ENCODE measurements around the gene ADIPOR2. TPM values are rescaled to one million over a fixed set of nuclear protein-coding genes. Genes with fewer than 3 reads are reported as not detected.
"Not testable (repeated sequence)": the region's sequence is repeated elsewhere in the genome, so short reads cannot be mapped to it uniquely, and the experiment has no call there.

The ADIPOR2 gene
- total and polyA plus RNA-seq, 10 of the 15 experiments (the other 5 are each of a cell fraction or from before 2014, with no cell fraction given) = 8.6 to 65.0 (median 38.0) TPM

GRCh38 chr12:1692895-1693610, 2.2 kb downstream of the ADIPOR2 start (continued):
- TF ChIP-seq EGR1 (IDR thresholded peaks at IDR 0.05; ENCODE audit: borderline replicate concordance in 1 of 2, low read depth in 2 of 2, low read length in 2 of 2) (no peak), EED (IDR thresholded peaks at IDR 0.05; ENCODE audit: low read depth) (0 out of 2 replicates have a peak, but pooled peaks have one; percentile 13)

GRCh38 chr12:1695097-1695496, 4.2 kb downstream of the ADIPOR2 start:
- H3K4me1 ChIP-seq (ENCODE audit: control insufficient read depth, insufficient read depth, low read length); H3K27ac ChIP-seq (ENCODE audit: control insufficient read depth, insufficient read depth); DNase-seq (ENCODE audit: low read depth, low spot score); FAIRE-seq; H2AFZ ChIP-seq (ENCODE audit: control insufficient read depth, low read depth, low read length); H3K27me3 ChIP-seq (replicated peaks in 1 of 2; ENCODE audit: control insufficient read depth in 2 of 2, insufficient read depth in 2 of 2, low read length in 1 of 2); H4K20me1 ChIP-seq (ENCODE audit: control insufficient read depth, insufficient read depth); POLR2A ChIA-PET; in situ Hi-C loops (cut with MboI); BruUV-seq (replicated peaks); H3K9me3 ChIP-seq (replicated peaks; ENCODE audit: control insufficient read depth, insufficient read depth, low read length); H3K36me3 ChIP-seq (ENCODE audit: control insufficient read depth in 2 of 2, insufficient read depth in 2 of 2, low read length in 1 of 2); H3K4me3 ChIP-seq; H3K9ac ChIP-seq (ENCODE audit: control insufficient read depth, insufficient read depth, low read length); RAD21 ChIA-PET (ENCODE audit: unreplicated experiment); ATAC-seq: not testable (repeated sequence)
- CTCF ChIA-PET = interaction anchor here (1.0 to 5.5 kb wide), 3 partner anchors 12 to 96 kb away, joined by 3 to 37 read pairs (median 3); no protein-coding TSS in a partner anchor
- SMC1A ChIA-PET (ENCODE audit: uncharacterized antibody, unreplicated experiment) = interaction anchor here (4.1 kb wide), 1 partner anchor 95 kb away, joined by 32 read pairs; no protein-coding TSS in a partner anchor
- intact Hi-C loops (cut with micrococcal nuclease; ENCODE audit: unreplicated experiment) = loop anchor here (5.0 kb wide), 1 partner anchor 97 kb away; no protein-coding TSS in a partner anchor
- 98% methylated on average over 5 of the region's 8 CpGs for WGBS (ENCODE audit: insufficient coverage, insufficient replicate concordance, low lambda C conversion rate, missing lambda C conversion rate)
- peaks cover 90% of the 10 kb centered on the region for H3K79me2 ChIP-seq (ENCODE audit: control insufficient read depth, insufficient read depth, low read length)
- H3K4me2 ChIP-seq (ENCODE audit: control insufficient read depth, insufficient read depth) = peak overlapping the region; percentile 9; the same call in 1 of the 2 replicates

Measured in GM12878 (cell line).